ENCODE results near the gene NR1D2.

Gene NR1D2

GRCh38 chr3:23969393-23969792 lies 24.3 kb downstream of the NR1D2 start:
- Mint-ChIP-seq H3K27me3 (no peaks in the 10 kb centered on the region), H3K4me3 (no peak overlapping the region), H3K4me1 (peaks cover 13% of the 10 kb centered on the region), H3K9me3 (no peaks in the 10 kb centered on the region), H3K36me3 (peaks cover 25% of the 10 kb centered on the region), H3K27ac (no peak overlapping the region)

GRCh38 chr3:23971684-23972083 lies 26.6 kb downstream of the NR1D2 start:
- Mint-ChIP-seq H3K9me3 (peaks cover 4% of the 10 kb centered on the region), H3K27ac (no peak overlapping the region), H3K36me3 (peaks cover 23% of the 10 kb centered on the region), H3K4me1 (peaks cover 3% of the 10 kb centered on the region), H3K27me3 (no peaks in the 10 kb centered on the region), H3K4me3 (no peak overlapping the region)

- no peaks in the 10 kb centered on the region for H3K27me3 Mint-ChIP-seq
- H3K4me3 Mint-ChIP-seq = no peak overlapping the region
- H3K9me3 Mint-ChIP-seq = peaks cover 4% of the 10 kb centered on the region
- no peaks in the 10 kb centered on the region for H3K4me1 Mint-ChIP-seq
- H3K27ac Mint-ChIP-seq = no peak overlapping the region
- H3K36me3 Mint-ChIP-seq = peaks cover 14% of the 10 kb centered on the region
Observed at GRCh38 chr3:23976555-23976954, 31.5 kb downstream of the NR1D2 start.

GRCh38 chr3:23979569-23979968 lies 34.5 kb downstream of the NR1D2 start:
- H3K9me3 Mint-ChIP-seq = peaks cover 4% of the 10 kb centered on the region
- H3K36me3 Mint-ChIP-seq = peaks cover 11% of the 10 kb centered on the region
- H3K4me1 Mint-ChIP-seq = no peaks in the 10 kb centered on the region
- no peak overlapping the region for H3K4me3 Mint-ChIP-seq
- H3K27me3 Mint-ChIP-seq = no peaks in the 10 kb centered on the region
- H3K27ac Mint-ChIP-seq = no peak overlapping the region

GRCh38 chr3:23981136-23981535 lies 36.0 kb downstream of the NR1D2 start:
- Mint-ChIP-seq H3K9me3 (peaks cover under 1% of the 10 kb centered on the region), H3K4me1 (no peaks in the 10 kb centered on the region), H3K36me3 (peaks cover 6% of the 10 kb centered on the region), H3K4me3 (no peak overlapping the region), H3K27ac (no peak overlapping the region), H3K27me3 (no peaks in the 10 kb centered on the region)

GRCh38 chr3:23981955-23982354 lies 36.9 kb downstream of the NR1D2 start:
- Mint-ChIP-seq H3K27me3 (no peaks in the 10 kb centered on the region), H3K36me3 (peaks cover 1% of the 10 kb centered on the region), H3K27ac (no peak overlapping the region), H3K4me3 (no peak overlapping the region), H3K4me1 (no peaks in the 10 kb centered on the region), H3K9me3 (no peaks in the 10 kb centered on the region)

GRCh38 chr3:23984934-23985333 lies 39.8 kb downstream of the NR1D2 start:
- no peak overlapping the region for H3K4me3 Mint-ChIP-seq
- H3K27ac Mint-ChIP-seq = no peak overlapping the region
- no peaks in the 10 kb centered on the region for H3K4me1 Mint-ChIP-seq
- no peaks in the 10 kb centered on the region for H3K36me3 Mint-ChIP-seq
- no peaks in the 10 kb centered on the region for H3K9me3 Mint-ChIP-seq
- H3K27me3 Mint-ChIP-seq = no peaks in the 10 kb centered on the region

- H3K27ac Mint-ChIP-seq = no peak overlapping the region
- H3K4me3 Mint-ChIP-seq = no peak overlapping the region
- H3K4me1 Mint-ChIP-seq = no peaks in the 10 kb centered on the region
- H3K9me3 Mint-ChIP-seq = no peaks in the 10 kb centered on the region
- no peaks in the 10 kb centered on the region for H3K36me3 Mint-ChIP-seq
- no peaks in the 10 kb centered on the region for H3K27me3 Mint-ChIP-seq
Observed at GRCh38 chr3:23985747-23986544, 40.9 kb downstream of the NR1D2 start.

GRCh38 chr3:23987356-23987755 lies 42.3 kb downstream of the NR1D2 start:
- Mint-ChIP-seq H3K9me3 (no peaks in the 10 kb centered on the region), H3K4me3 (no peak overlapping the region), H3K36me3 (no peaks in the 10 kb centered on the region), H3K4me1 (peaks cover 12% of the 10 kb centered on the region), H3K27ac (no peak overlapping the region), H3K27me3 (no peaks in the 10 kb centered on the region)

GRCh38 chr3:23991306-23991682 lies 46.2 kb downstream of the NR1D2 start:
- Mint-ChIP-seq H3K9me3 (no peaks in the 10 kb centered on the region), H3K27ac (no peak overlapping the region), H3K36me3 (no peaks in the 10 kb centered on the region), H3K27me3 (no peaks in the 10 kb centered on the region), H3K4me3 (no peak overlapping the region), H3K4me1 (peaks cover 12% of the 10 kb centered on the region)

GRCh38 chr3:23991683-23992628 lies 46.9 kb downstream of the NR1D2 start:
- H3K27me3 Mint-ChIP-seq = no peaks in the 10 kb centered on the region
- H3K4me3 Mint-ChIP-seq = no peak overlapping the region
- H3K27ac Mint-ChIP-seq = no peak overlapping the region
- peaks cover 12% of the 10 kb centered on the region for H3K4me1 Mint-ChIP-seq
- no peaks in the 10 kb centered on the region for H3K9me3 Mint-ChIP-seq
- no peaks in the 10 kb centered on the region for H3K36me3 Mint-ChIP-seq

- H3K9me3 Mint-ChIP-seq = no peaks in the 10 kb centered on the region
- H3K27me3 Mint-ChIP-seq = no peaks in the 10 kb centered on the region
- no peak overlapping the region for H3K27ac Mint-ChIP-seq
- no peak overlapping the region for H3K4me3 Mint-ChIP-seq
- peaks cover 12% of the 10 kb centered on the region for H3K4me1 Mint-ChIP-seq
- H3K36me3 Mint-ChIP-seq = no peaks in the 10 kb centered on the region
Observed at GRCh38 chr3:23993556-23994243, 48.6 kb downstream of the NR1D2 start.

GRCh38 chr3:23994244-23994569 lies 49.1 kb downstream of the NR1D2 start:
- Mint-ChIP-seq H3K27ac (no peak overlapping the region), H3K4me1 (peaks cover 15% of the 10 kb centered on the region), H3K4me3 (no peak overlapping the region), H3K27me3 (peaks cover 3% of the 10 kb centered on the region), H3K36me3 (no peaks in the 10 kb centered on the region), H3K9me3 (no peaks in the 10 kb centered on the region)

GRCh38 chr3:23995219-23995618 lies 50.1 kb downstream of the NR1D2 start:
- Mint-ChIP-seq H3K36me3 (no peaks in the 10 kb centered on the region), H3K4me3 (no peak overlapping the region), H3K9me3 (no peaks in the 10 kb centered on the region), H3K4me1 (peaks cover 15% of the 10 kb centered on the region), H3K27me3 (peaks cover 6% of the 10 kb centered on the region), H3K27ac (no peak overlapping the region)

- H3K4me1 Mint-ChIP-seq = peaks cover 14% of the 10 kb centered on the region
- H3K27me3 Mint-ChIP-seq = peaks cover 6% of the 10 kb centered on the region
- no peaks in the 10 kb centered on the region for H3K9me3 Mint-ChIP-seq
- no peak overlapping the region for H3K27ac Mint-ChIP-seq
- H3K4me3 Mint-ChIP-seq = no peak overlapping the region
- no peaks in the 10 kb centered on the region for H3K36me3 Mint-ChIP-seq
Observed at GRCh38 chr3:23996095-23996524, 51.0 kb downstream of the NR1D2 start.
